ENCODE results near the gene CHRNA4. TPM values are rescaled to one million over a fixed set of nuclear protein-coding genes. Genes with fewer than 3 reads are reported as not detected.

CHRNA4 gene
- total RNA-seq, 1 donor from 2014 or later, result 7.8 TPM

- no peak for DNase-seq
Measured at GRCh38 chr20:63333241-63333836, 27.8 kb downstream of the CHRNA4 start.

- DNase-seq, result no peak
Measured at GRCh38 chr20:63332488-63333240, 28.5 kb downstream of the CHRNA4 start.

GRCh38 chr20:63331741-63332400 is 29.3 kb downstream of the CHRNA4 start:
- DNase-seq, result no peak

GRCh38 chr20:63330940-63331339 is 30.2 kb downstream of the CHRNA4 start:
- no peak for DNase-seq

GRCh38 chr20:63330084-63330760 is 30.9 kb downstream of the CHRNA4 start:
- no peak for DNase-seq

GRCh38 chr20:63329331-63330083 is 31.6 kb downstream of the CHRNA4 start:
- no peak for DNase-seq

- DNase-seq, result no peak
Measured at GRCh38 chr20:63328718-63329275, 32.4 kb downstream of the CHRNA4 start.

- no peak for DNase-seq
Measured at GRCh38 chr20:63328026-63328700, 33.0 kb downstream of the CHRNA4 start.

- DNase-seq, result no peak
Measured at GRCh38 chr20:63327231-63327745, 33.9 kb downstream of the CHRNA4 start.

GRCh38 chr20:63326314-63327230 is 34.6 kb downstream of the CHRNA4 start:
- no peak for DNase-seq

- DNase-seq, result no peak
Measured at GRCh38 chr20:63325554-63326313, 35.4 kb downstream of the CHRNA4 start.

- no peak for DNase-seq
Measured at GRCh38 chr20:63325021-63325471, 36.1 kb downstream of the CHRNA4 start.

GRCh38 chr20:63323357-63323981 is 37.7 kb downstream of the CHRNA4 start:
- no peak for DNase-seq

GRCh38 chr20:63322933-63323273 is 38.2 kb downstream of the CHRNA4 start:
- no peak for DNase-seq

- DNase-seq, result peak; percentile 30
Measured at GRCh38 chr20:63322146-63322932, 38.8 kb downstream of the CHRNA4 start.

GRCh38 chr20:63321148-63321831 is 39.9 kb downstream of the CHRNA4 start:
- DNase-seq, result peak; percentile 54

GRCh38 chr20:63320616-63321147 is 40.5 kb downstream of the CHRNA4 start:
- DNase-seq, result no peak
